IMR-90 (cell line): ENCODE data around the gene TDRD7. TPM values are rescaled to one million over a fixed set of nuclear protein-coding genes. Genes with fewer than 3 reads are reported as not detected.

Experiments
- ATAC-seq: fragments of 200-7000 bp; cut with Tn5 transposase; 2 replicates; pipeline ENCODE4 v1.9.1; 2020; ENCODE audit warnings: low read depth, mild to moderate bottlenecking, moderate library complexity
- BruUV-seq: library from RNA; stranded (reverse); fragments of 400-500 nt; replicated peaks from 2 replicates; lab custom pipeline; 2021; lab: Mats Ljungman, UMichigan
- CTCF ChIA-PET: fragments of 300-600 bp; formaldehyde crosslinking; extraction: SDS; loops from one replicate; lab custom pipeline; 2021; ENCODE audit warnings: antibody characterized with exemption; lab: Yijun Ruan, JAX
- POLR2A ChIA-PET: fragments of 300-600 bp; sonication (Branson Sonifier 250); formaldehyde crosslinking; loops from one replicate; lab custom pipeline; 2022; ENCODE audit warnings: antibody characterized with exemption; ENCODE audit not compliant: unreplicated experiment; lab: Charles Lee
- DNase-seq: peaks from one replicate; pipeline ENCODE4 v3.0.0; 2013
- H2AFZ ChIP-seq: replicated peaks from 2 replicates; pipeline ENCODE3; 2013; ENCODE audit warnings: low read length, mild to moderate bottlenecking; ENCODE audit not compliant: poor library complexity
- H2AK5ac ChIP-seq: 2 replicates; pipeline ENCODE4 v1.6.1; 2013; ENCODE audit warnings: low read depth, low read length, inconsistent platforms
- H2AK9ac ChIP-seq: replicated peaks from 2 replicates; pipeline ENCODE3; 2013; ENCODE audit warnings: mild to moderate bottlenecking, low read depth, low read length, moderate library complexity; ENCODE audit not compliant: poor library complexity
- H2BK120ac ChIP-seq: 2 replicates; pipeline ENCODE4 v1.6.1; 2013; ENCODE audit warnings: low read depth, low read length, inconsistent platforms
- H2BK15ac ChIP-seq: 3 replicates; pipeline ENCODE4 v1.6.1; 2013; ENCODE audit warnings: low read depth, low read length, inconsistent platforms
- H2BK20ac ChIP-seq: 2 replicates; pipeline ENCODE4 v1.6.1; 2013; ENCODE audit warnings: low read depth, mild to moderate bottlenecking, inconsistent platforms, low read length, moderate library complexity
- H2BK5ac ChIP-seq: 2 replicates; pipeline ENCODE4 v1.6.1; 2013; ENCODE audit warnings: mild to moderate bottlenecking, low read depth, low read length, inconsistent platforms; ENCODE audit not compliant: poor library complexity, severe bottlenecking
- H3K14ac ChIP-seq: replicated peaks from 2 replicates; pipeline ENCODE4 v1.6.1; 2013; ENCODE audit warnings: low read depth, low read length, inconsistent platforms
- H3K18ac ChIP-seq: 2 replicates; pipeline ENCODE4 v1.6.1; 2013; ENCODE audit warnings: low read depth, low read length, control low read depth
- H3K23ac ChIP-seq: 2 replicates; pipeline ENCODE4 v1.6.1; 2013; ENCODE audit warnings: low read depth, low read length, inconsistent platforms
- H3K27ac ChIP-seq: 2 replicates; pipeline ENCODE4 v1.5.1; 2013; ENCODE audit warnings: mild to moderate bottlenecking, control low read depth, low read length; ENCODE audit not compliant: insufficient read depth
- H3K27me3 ChIP-seq: 2 replicates; pipeline ENCODE4 v1.6.1; 2013; ENCODE audit warnings: low read length; ENCODE audit not compliant: control insufficient read depth, insufficient read depth
- H3K36me3 ChIP-seq: 2 replicates; pipeline ENCODE4 v1.6.1; 2013; ENCODE audit warnings: low read length, mixed read lengths; ENCODE audit not compliant: control insufficient read depth, insufficient read depth
- H3K4ac ChIP-seq: 2 replicates; pipeline ENCODE4 v1.6.1; 2013; ENCODE audit warnings: low read depth, low read length, inconsistent platforms
- H3K4me1 ChIP-seq: 2 replicates; pipeline ENCODE4 v1.6.1; 2013; ENCODE audit warnings: low read length, mixed read lengths; ENCODE audit not compliant: control insufficient read depth, insufficient read depth
- H3K4me2 ChIP-seq: 2 replicates; pipeline ENCODE4 v1.6.1; 2013; ENCODE audit warnings: low read depth, mild to moderate bottlenecking, control low read depth, low read length, moderate library complexity
- H3K4me3 ChIP-seq: 2 replicates; pipeline ENCODE4 v1.5.1; 2013; ENCODE audit warnings: low read depth, mild to moderate bottlenecking, control low read depth, low read length, moderate library complexity; ENCODE audit not compliant: insufficient read depth
- H3K56ac ChIP-seq: 2 replicates; pipeline ENCODE4 v1.6.1; 2013; ENCODE audit warnings: low read length, inconsistent platforms; ENCODE audit not compliant: insufficient read depth; ENCODE audit errors: extremely low read depth
- H3K79me1 ChIP-seq, 2 experiments: 2 replicates each; pipeline ENCODE4 v1.6.1; 2013; ENCODE audit warnings: low read length in 2 of 2, inconsistent platforms in 1 of 2, low read depth in 1 of 2
- H3K9ac ChIP-seq: 2 replicates; pipeline ENCODE4 v1.6.1; 2013; ENCODE audit warnings: low read depth, low read length, control low read depth
- H3K9me1 ChIP-seq: 2 replicates; pipeline ENCODE4 v1.6.1; 2013; ENCODE audit warnings: low read length, inconsistent platforms; ENCODE audit not compliant: insufficient read depth
- H3K9me3 ChIP-seq: 2 replicates; pipeline ENCODE4 v1.6.1; 2013; ENCODE audit warnings: low read length; ENCODE audit not compliant: control insufficient read depth, insufficient read depth
- H4K20me1 ChIP-seq: 2 replicates; pipeline ENCODE4 v1.6.1; 2013; ENCODE audit warnings: low read length, inconsistent platforms; ENCODE audit not compliant: insufficient read depth
- H4K5ac ChIP-seq: 2 replicates; pipeline ENCODE4 v1.6.1; 2013; ENCODE audit warnings: mild to moderate bottlenecking, low read depth, low read length, control low read depth
- H4K8ac ChIP-seq, 2 experiments: 2 replicates each; pipeline ENCODE4 v1.6.1; 2013; ENCODE audit warnings: low read depth in 2 of 2, low read length in 2 of 2, control low read depth in 1 of 2, inconsistent platforms in 1 of 2
- H4K91ac ChIP-seq: 2 replicates; pipeline ENCODE4 v1.6.1; 2013; ENCODE audit warnings: low read depth, low read length, inconsistent platforms; ENCODE audit not compliant: insufficient read depth
- BHLHE40 ChIP-seq: fragments of 150-350 bp; IDR thresholded peaks from 2 replicates; pipeline ENCODE4 v1.6.1; 2016; ENCODE audit warnings: mild to moderate bottlenecking, low read depth, low read length
- CEBPB ChIP-seq: IDR thresholded peaks from 2 replicates; pipeline ENCODE4 v1.6.1; 2012; ENCODE audit warnings: low read depth, low read length, improper control_type of control experiment
- MAFK ChIP-seq: IDR thresholded peaks from 2 replicates; pipeline ENCODE4 v1.6.1; 2012; ENCODE audit warnings: low read depth, low read length, improper control_type of control experiment
- MAZ ChIP-seq: IDR thresholded peaks from 2 replicates; pipeline ENCODE4 v1.6.1; 2012; ENCODE audit warnings: low read depth, mild to moderate bottlenecking, low read length, improper control_type of control experiment, moderate library complexity, borderline replicate concordance
- NFE2L2 ChIP-seq: fragments of 150-350 bp; IDR thresholded peaks from 2 replicates; pipeline ENCODE4 v1.6.1; 2016; ENCODE audit warnings: low read depth, mild to moderate bottlenecking, low read length
- POLR2A ChIP-seq: IDR thresholded peaks from 2 replicates; pipeline ENCODE4 v1.6.1; 2012; ENCODE audit warnings: mild to moderate bottlenecking, low read depth, low read length
- WGBS, 2 experiments: methylation state at CpG; one replicate each; pipeline versions ENCODE4 v1.1.5 to v1.1.7; 2013; ENCODE audit warnings: missing lambda C conversion rate in 2 of 2; ENCODE audit not compliant: insufficient read length in 1 of 2; ENCODE audit errors: extremely low coverage in 2 of 2; 5-methylcytosine and 5-hydroxymethylcytosine counted together
- dilution Hi-C: fragments of 300-500 bp; cut with HindIII; formaldehyde crosslinking; loops from one replicate; pipeline ENCODE4 v1.14.3; 2018; ENCODE audit warnings: low sequenced_read_pairs; ENCODE audit not compliant: unreplicated experiment
- in situ Hi-C: fragments of 300-500 bp; cut with MboI; formaldehyde crosslinking; loops from 3 replicates; pipeline ENCODE4 v1.14.3; 2019; ENCODE audit warnings: low sequenced_read_pairs, inconsistent platforms, mixed read lengths
- intact Hi-C: fragments of 100-400 bp; cut with micrococcal nuclease; formaldehyde crosslinking; loops from 2 replicates; pipeline ENCODE4 v1.10.0; 2022
- polyA plus RNA-seq, 3 experiments: library from polyadenylated mRNA; depleted of rRNA; stranded (reverse); fragments of >200 nt; gene quantifications; 2 replicates each; pipeline ENCODE4 v1.2.3, GENCODE V29; 2012; ENCODE audit warnings: low replicate concordance in 1 of 3
- total RNA-seq: library from RNA; depleted of rRNA; stranded (reverse); fragments of >200 nt; gene quantifications from 2 replicates; pipeline ENCODE4 v1.2.3, GENCODE V29; 2012
- TF ChIP-seq, protein P1 (sequence below): fragments of 150-350 bp; IDR thresholded peaks from 2 replicates; pipeline ENCODE4 v1.6.1; 2016; ENCODE audit warnings: low read depth, mild to moderate bottlenecking, low read length, moderate library complexity, borderline replicate concordance

TDRD7 gene
- total and polyA plus RNA-seq, 2 of the 4 experiments (the other 2 are of a cell fraction) = 4.4 to 9.7 TPM

- H4K20me1 ChIP-seq = no peaks in the 10 kb centered on the region
- H2BK5ac ChIP-seq = peak overlapping the region; percentile 20
- dilution Hi-C loops (no loop called here), in situ Hi-C loops (no loop called here), intact Hi-C loops (no loop called here)
- H4K5ac ChIP-seq = peak overlapping the region; percentile 84
- no peaks in the 10 kb centered on the region for H3K27me3 ChIP-seq
- no peaks in the 10 kb centered on the region; the same call in 1 of the 2 replicates for H3K9me1 ChIP-seq
- WGBS, 2 experiments = no CpG with 5 or more reads among the region's 1 CpG
- ATAC-seq (peak; percentile 75), DNase-seq (no peak)
- no peak overlapping the region for H2AK9ac ChIP-seq
- peak overlapping the region; percentile 66; the same call in 1 of the 2 replicates for H3K27ac ChIP-seq
- peak overlapping the region; percentile 16 for H3K4me2 ChIP-seq
- no peak overlapping the region for H2AK5ac ChIP-seq
- BruUV-seq = no TSS peak
- H3K23ac ChIP-seq = 0 out of 2 replicates have a peak overlapping the region, but pooled peaks have one; percentile 42
- TF ChIP-seq BHLHE40 = no peak
- no peak for TF ChIP-seq NFE2L2
- no peak for TF ChIP-seq MAFK
- TF ChIP-seq CEBPB = no peak
- no peak for TF ChIP-seq MAZ
- TF ChIP-seq, protein P1, sequence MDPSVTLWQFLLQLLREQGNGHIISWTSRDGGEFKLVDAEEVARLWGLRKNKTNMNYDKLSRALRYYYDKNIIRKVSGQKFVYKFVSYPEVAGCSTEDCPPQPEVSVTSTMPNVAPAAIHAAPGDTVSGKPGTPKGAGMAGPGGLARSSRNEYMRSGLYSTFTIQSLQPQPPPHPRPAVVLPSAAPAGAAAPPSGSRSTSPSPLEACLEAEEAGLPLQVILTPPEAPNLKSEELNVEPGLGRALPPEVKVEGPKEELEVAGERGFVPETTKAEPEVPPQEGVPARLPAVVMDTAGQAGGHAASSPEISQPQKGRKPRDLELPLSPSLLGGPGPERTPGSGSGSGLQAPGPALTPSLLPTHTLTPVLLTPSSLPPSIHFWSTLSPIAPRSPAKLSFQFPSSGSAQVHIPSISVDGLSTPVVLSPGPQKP = no peak
- no peak for TF ChIP-seq POLR2A
- peak overlapping the region; percentile 47 for H3K4ac ChIP-seq
- no peak overlapping the region; the same call in 1 of the 2 replicates for H4K91ac ChIP-seq
- H3K4me1 ChIP-seq = peaks cover 8% of the 10 kb centered on the region
- CTCF ChIA-PET = interaction anchor here (0.8 to 1.4 kb wide), 2 partner anchors 9 to 12 kb away, joined by 3 to 4 read pairs; partner anchors contain the start of gene TMOD1
- H4K8ac ChIP-seq = peak overlapping the region in 1 of 2 experiments; percentile 40; a peak in 1 of 4 replicates
- H2BK20ac ChIP-seq = peak overlapping the region; percentile 68; the same call in 1 of the 2 replicates
- H2BK15ac ChIP-seq = no peak overlapping the region
- no peaks in the 10 kb centered on the region for H3K79me1 ChIP-seq
- peak overlapping the region; percentile 74; the same call in 1 of the 2 replicates for H3K14ac ChIP-seq
- peaks cover 2% of the 10 kb centered on the region for H3K36me3 ChIP-seq
- H3K9ac ChIP-seq = peak overlapping the region; percentile 19; the same call in 1 of the 2 replicates
- H3K4me3 ChIP-seq = no peak overlapping the region
- peak overlapping the region; percentile 74 for H3K18ac ChIP-seq
- H2AFZ ChIP-seq = no peak overlapping the region
- POLR2A ChIA-PET = no interaction called here
- H3K9me3 ChIP-seq = peaks cover 5% of the 10 kb centered on the region
- H3K56ac ChIP-seq = no peak overlapping the region
- peak overlapping the region; percentile 46; the same call in 1 of the 2 replicates for H2BK120ac ChIP-seq
These were observed 79.5 kb downstream of the TDRD7 start for GRCh38 chr9:97491216-97491999.
